SJCRH30 (cell line): Measurements from ENCODE around the gene KRT78. TPM values are rescaled to one million over a fixed set of nuclear protein-coding genes. Genes with fewer than 3 reads are reported as not detected.
"Not testable (repeated sequence)": the region's sequence is repeated elsewhere in the genome, so short reads cannot be mapped to it uniquely, and the experiment has no call there.

ENCODE experiments used
- DNase-seq, 2 experiments: peaks; one replicate each; pipeline ENCODE4 v3.0.0-alpha.2; 2015 to 2020
- H3K27ac ChIP-seq: fragments of 250-450 bp; sonication (Bioruptor Pico); 2 replicates; pipeline ENCODE4 v1.5.1; 2020; ENCODE audit warnings: mild to moderate bottlenecking, moderate library complexity
- H3K27me3 ChIP-seq: fragments of 250-450 bp; sonication (Bioruptor Pico); 2 replicates; pipeline ENCODE4 v1.5.1; 2020; ENCODE audit warnings: mild to moderate bottlenecking, moderate library complexity
- H3K36me3 ChIP-seq: fragments of 250-450 bp; sonication (Bioruptor Pico); 2 replicates; pipeline ENCODE4 v1.5.1; 2020; ENCODE audit warnings: mild to moderate bottlenecking, moderate library complexity
- H3K4me1 ChIP-seq: fragments of 250-450 bp; sonication (Bioruptor Pico); 2 replicates; pipeline ENCODE4 v1.5.1; 2020; ENCODE audit warnings: mild to moderate bottlenecking, moderate library complexity
- H3K4me3 ChIP-seq: fragments of 250-450 bp; sonication (Bioruptor Pico); 2 replicates; pipeline ENCODE4 v1.5.1; 2020; ENCODE audit warnings: mild to moderate bottlenecking, moderate library complexity
- H3K9me3 ChIP-seq: fragments of 250-450 bp; sonication (Bioruptor Pico); replicated peaks from 2 replicates; pipeline ENCODE4 v1.5.1; 2020; ENCODE audit warnings: mild to moderate bottlenecking, moderate library complexity
- total RNA-seq: library from RNA; depleted of rRNA; stranded (reverse); fragments of >200 nt; shearing (Covaris generic); gene quantifications from 2 replicates; pipeline ENCODE4 v1.2.3, GENCODE V29; 2014

The KRT78 gene
- total RNA-seq, 1 experiment from 2014 or later = not detected

DNA sequence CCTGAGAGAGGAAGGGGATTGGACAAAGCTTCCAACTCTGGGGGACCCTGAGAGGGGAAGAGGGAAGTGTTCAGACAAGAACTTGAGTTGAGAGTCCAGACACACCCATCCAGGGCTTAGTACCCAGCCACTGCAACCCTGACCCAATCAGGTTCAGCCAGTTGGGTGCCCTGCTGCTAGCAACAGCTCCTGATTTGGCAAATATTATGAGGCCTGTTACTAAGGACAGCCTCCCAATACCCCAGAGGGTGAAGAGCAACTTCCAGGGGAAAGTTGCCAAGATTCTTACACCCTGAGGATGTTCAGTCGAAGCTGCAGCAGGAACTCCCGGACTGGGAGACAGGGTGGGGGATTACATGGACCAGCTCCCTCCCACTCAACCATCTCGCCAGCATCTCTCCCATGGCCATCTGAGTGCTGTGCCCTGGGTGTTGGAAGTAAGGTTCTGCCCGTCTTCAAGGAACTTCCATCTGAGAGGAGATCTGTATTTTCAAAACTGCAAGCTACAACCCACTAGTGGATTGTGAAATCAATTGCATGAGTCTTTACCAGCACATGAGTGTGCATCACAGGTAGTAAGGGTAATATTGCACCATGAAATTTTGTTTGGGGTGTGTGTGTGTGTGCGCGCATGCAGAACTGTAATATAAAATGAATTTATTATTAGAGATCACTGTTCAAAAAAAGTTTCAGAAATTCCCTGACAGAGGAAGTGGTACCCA is 11.5 kb upstream of the KRT78 start:
- DNase-seq = no peak
- Histone ChIP-seq H3K4me1 (no peaks in the 10 kb centered on the region), H3K4me3 (no peak overlapping the region), H3K9me3 (no peaks in the 10 kb centered on the region), H3K36me3 (no peaks in the 10 kb centered on the region), H3K27me3 (no peaks in the 10 kb centered on the region), H3K27ac (no peak overlapping the region)

GRCh38 chr12:52857500-52857899 is 8.7 kb upstream of the KRT78 start:
- H3K36me3 ChIP-seq = no peaks in the 10 kb centered on the region
- H3K27me3 ChIP-seq = no peaks in the 10 kb centered on the region; the same call in 1 of the 2 replicates
- DNase-seq = no peak
- no peak overlapping the region for H3K27ac ChIP-seq
- H3K4me3 ChIP-seq = no peak overlapping the region
- no peaks in the 10 kb centered on the region for H3K9me3 ChIP-seq
- no peaks in the 10 kb centered on the region for H3K4me1 ChIP-seq

DNA sequence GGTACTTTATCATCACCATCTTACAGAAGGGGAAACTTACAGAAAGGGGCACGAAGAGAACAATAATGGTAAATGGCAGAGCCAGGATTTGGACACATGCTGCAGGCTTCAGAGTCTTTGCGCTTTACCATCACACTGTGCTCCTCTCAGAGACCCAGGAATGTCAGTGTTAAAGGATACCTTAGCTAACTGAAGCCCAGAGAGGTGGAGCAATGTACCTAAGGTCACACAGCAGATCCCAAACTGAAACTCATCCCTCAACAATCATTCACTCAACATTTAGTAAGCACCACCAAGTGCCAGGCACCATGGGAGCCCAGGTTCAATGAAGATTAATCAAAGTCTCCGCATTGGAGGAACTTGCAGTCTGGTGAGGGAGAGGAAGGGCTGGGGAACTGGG is 8.0 kb upstream of the KRT78 start:
- no peaks in the 10 kb centered on the region for H3K4me1 ChIP-seq
- H3K4me3 ChIP-seq = no peak overlapping the region
- H3K27me3 ChIP-seq = no peaks in the 10 kb centered on the region; the same call in 1 of the 2 replicates
- H3K36me3 ChIP-seq = no peaks in the 10 kb centered on the region
- no peak for DNase-seq
- H3K9me3 ChIP-seq = no peaks in the 10 kb centered on the region
- no peak overlapping the region for H3K27ac ChIP-seq

DNA sequence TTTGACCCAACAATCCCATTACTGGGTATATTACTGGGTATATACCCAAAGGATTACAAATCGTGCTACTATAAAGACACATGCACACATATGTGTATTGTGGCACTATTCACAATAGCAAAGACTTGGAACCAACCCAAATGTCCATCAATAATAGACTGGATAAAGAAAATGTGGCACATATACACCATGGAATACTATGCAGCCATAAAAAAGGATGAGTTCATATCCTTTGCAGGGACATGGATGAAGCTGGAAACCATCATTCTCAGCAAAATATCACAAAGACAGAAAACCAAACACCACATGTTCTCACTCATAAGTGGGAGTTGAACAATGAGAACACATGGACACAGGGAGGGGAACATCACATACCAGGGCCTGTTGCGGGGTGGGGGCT is 7.3 kb upstream of the KRT78 start:
- not testable (repeated sequence) for DNase-seq, H3K27ac ChIP-seq, H3K4me3 ChIP-seq, H3K9me3 ChIP-seq, H3K4me1 ChIP-seq, H3K36me3 ChIP-seq, H3K27me3 ChIP-seq

GRCh38 chr12:52851787-52852186 is 3.0 kb upstream of the KRT78 start:
- Histone ChIP-seq H3K27ac (no peak overlapping the region), H3K4me3 (no peak overlapping the region), H3K4me1 (no peaks in the 10 kb centered on the region), H3K27me3 (no peaks in the 10 kb centered on the region; the same call in 1 of the 2 replicates), H3K9me3 (no peaks in the 10 kb centered on the region), H3K36me3 (no peaks in the 10 kb centered on the region)
- DNase-seq = no peak

- H3K9me3 ChIP-seq = no peaks in the 10 kb centered on the region
- no peaks in the 10 kb centered on the region for H3K36me3 ChIP-seq
- DNase-seq = no peak
- no peaks in the 10 kb centered on the region for H3K4me1 ChIP-seq
- H3K27me3 ChIP-seq = no peaks in the 10 kb centered on the region; the same call in 1 of the 2 replicates
- H3K4me3 ChIP-seq = no peak overlapping the region
- H3K27ac ChIP-seq = no peak overlapping the region
Measured at GRCh38 chr12:52850681-52851080, 1.9 kb upstream of the KRT78 start.

- Histone ChIP-seq H3K9me3 (no peaks in the 10 kb centered on the region), H3K27me3 (no peaks in the 10 kb centered on the region; the same call in 1 of the 2 replicates), H3K4me3 (no peak overlapping the region), H3K27ac (no peak overlapping the region), H3K4me1 (no peaks in the 10 kb centered on the region), H3K36me3 (no peaks in the 10 kb centered on the region)
- no peak for DNase-seq
Measured at GRCh38 chr12:52849511-52849910, 717 bp upstream of the KRT78 start.

DNA sequence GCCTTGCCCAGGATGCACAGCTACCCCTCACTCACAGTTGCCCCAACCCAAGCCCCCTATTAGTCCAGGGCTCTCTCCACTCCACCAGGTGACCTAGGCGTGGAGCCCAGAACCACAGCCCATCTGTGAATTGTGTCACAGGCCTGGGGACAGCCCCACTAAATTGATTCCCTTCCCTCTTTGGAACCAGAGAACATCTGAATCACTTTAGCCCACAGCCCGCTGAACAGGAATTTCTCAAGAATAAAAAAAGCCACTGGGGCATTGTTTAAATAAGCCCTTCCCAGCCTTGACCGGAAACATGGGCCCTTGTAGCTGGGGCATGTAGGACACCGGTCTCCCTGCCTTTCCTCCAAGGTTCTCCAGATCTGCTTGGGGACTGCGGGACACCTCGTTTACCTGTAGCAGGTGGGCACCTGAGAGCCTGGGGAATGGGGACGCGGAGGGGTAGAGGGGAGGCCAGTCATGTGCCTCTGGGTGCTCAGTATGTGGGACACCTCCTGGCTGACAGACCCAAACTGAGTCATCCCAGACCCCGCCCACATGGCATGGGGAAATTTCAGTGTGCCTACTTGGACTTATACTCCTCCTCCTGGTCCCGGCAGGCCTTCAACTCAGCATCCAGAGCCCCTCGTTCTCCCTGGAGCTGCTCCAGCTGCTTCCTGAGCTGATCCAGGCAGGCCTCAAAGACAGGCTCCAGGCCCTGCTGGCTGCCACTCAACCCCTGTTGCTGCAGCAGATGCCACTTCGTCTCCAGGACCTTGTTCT is 1.3 kb downstream of the KRT78 start:
- Histone ChIP-seq H3K9me3 (no peaks in the 10 kb centered on the region), H3K27ac (no peak overlapping the region), H3K36me3 (no peaks in the 10 kb centered on the region), H3K4me3 (no peak overlapping the region), H3K27me3 (no peaks in the 10 kb centered on the region), H3K4me1 (no peaks in the 10 kb centered on the region)
- no peak for DNase-seq

DNA sequence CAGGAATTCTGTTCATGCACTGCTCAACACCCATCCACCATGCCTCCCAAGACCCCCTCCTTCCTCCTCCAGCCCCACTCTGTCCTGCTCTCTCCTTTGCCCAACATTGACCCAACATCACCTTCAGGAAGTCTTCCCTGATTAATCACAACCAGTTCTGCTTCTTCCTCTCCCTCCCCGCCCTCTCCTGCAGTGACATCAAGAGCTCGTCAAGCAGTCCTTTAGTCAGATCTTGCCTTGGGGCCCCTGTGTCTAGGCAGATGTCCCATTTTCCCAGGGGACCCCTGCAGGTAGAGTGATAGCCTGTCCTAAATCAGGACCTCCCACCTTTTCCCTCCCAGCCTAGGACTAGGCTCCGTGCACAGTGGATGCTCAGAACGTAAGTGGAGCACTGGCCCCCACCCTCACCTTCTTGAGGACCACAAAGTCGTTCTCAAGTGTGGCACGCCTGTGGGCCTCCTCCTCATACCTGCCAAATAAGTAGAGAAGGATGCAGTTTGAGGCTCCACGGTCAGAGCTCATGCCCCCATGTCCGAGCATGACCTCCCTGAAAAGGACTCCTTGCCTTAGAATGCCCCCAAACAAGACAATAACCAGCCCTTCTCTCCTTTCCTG is 2.3 kb downstream of the KRT78 start:
- no peaks in the 10 kb centered on the region for H3K9me3 ChIP-seq
- H3K27me3 ChIP-seq = no peaks in the 10 kb centered on the region
- DNase-seq = no peak
- no peak overlapping the region for H3K27ac ChIP-seq
- H3K4me1 ChIP-seq = no peaks in the 10 kb centered on the region
- no peak overlapping the region for H3K4me3 ChIP-seq
- no peaks in the 10 kb centered on the region for H3K36me3 ChIP-seq

DNA sequence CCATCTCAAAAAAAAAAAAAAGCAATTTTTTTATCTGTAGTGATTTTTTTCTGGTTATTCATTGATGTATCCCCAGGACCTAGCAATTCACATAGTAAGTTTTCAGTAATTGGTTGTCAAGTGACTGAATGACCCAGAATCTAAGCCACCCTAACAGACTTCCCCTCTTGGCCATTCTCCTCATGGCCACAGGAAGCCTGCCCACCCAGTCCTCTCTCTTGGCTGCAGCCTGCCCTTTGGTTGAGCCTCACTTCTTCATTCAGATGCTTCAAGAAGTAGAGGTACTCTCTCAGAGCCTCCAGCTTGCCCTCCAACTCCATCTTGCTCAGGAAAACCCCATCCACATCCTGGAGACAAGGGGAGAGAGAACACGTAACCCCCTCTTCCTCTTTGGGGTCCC is 2.8 kb downstream of the KRT78 start:
- no peaks in the 10 kb centered on the region for H3K9me3 ChIP-seq
- H3K27me3 ChIP-seq = no peaks in the 10 kb centered on the region
- no peaks in the 10 kb centered on the region for H3K4me1 ChIP-seq
- DNase-seq = no peak
- H3K36me3 ChIP-seq = no peaks in the 10 kb centered on the region
- H3K4me3 ChIP-seq = no peak overlapping the region
- H3K27ac ChIP-seq = no peak overlapping the region

DNA sequence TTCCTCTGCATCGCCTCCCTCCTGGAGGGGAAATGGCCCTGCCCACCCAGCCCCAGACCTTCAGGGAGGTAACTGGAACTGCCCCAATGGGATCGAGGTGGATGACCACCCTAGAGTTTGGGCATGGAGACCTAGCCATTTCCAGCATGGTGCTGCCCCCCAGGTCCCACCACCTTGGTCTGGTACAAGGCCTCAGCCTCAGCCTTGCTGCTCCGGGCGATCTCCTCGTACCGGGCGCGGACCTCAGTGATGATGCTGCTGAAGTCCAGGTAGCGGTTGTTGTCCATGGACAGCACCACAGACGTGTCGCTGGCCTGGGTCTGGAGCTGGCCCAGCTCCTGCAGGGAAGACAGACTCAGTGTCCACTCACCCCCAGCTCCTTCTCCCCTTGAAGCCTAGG is 4.4 kb downstream of the KRT78 start:
- DNase-seq = no peak
- no peak overlapping the region for H3K27ac ChIP-seq
- H3K9me3 ChIP-seq = no peaks in the 10 kb centered on the region
- no peak overlapping the region for H3K4me3 ChIP-seq
- no peaks in the 10 kb centered on the region for H3K4me1 ChIP-seq
- no peaks in the 10 kb centered on the region for H3K27me3 ChIP-seq
- no peaks in the 10 kb centered on the region for H3K36me3 ChIP-seq

GRCh38 chr12:52839436-52840105 is 9.2 kb downstream of the KRT78 start:
- H3K4me1 ChIP-seq = no peaks in the 10 kb centered on the region
- no peaks in the 10 kb centered on the region; the same call in 1 of the 2 replicates for H3K27me3 ChIP-seq
- no peaks in the 10 kb centered on the region for H3K9me3 ChIP-seq
- no peak overlapping the region for H3K4me3 ChIP-seq
- H3K27ac ChIP-seq = no peak overlapping the region
- no peaks in the 10 kb centered on the region for H3K36me3 ChIP-seq
- DNase-seq = no peak

GRCh38 chr12:52838609-52839435 is 10.0 kb downstream of the KRT78 start:
- no peaks in the 10 kb centered on the region for H3K4me1 ChIP-seq
- H3K9me3 ChIP-seq = no peaks in the 10 kb centered on the region
- H3K36me3 ChIP-seq = no peaks in the 10 kb centered on the region
- no peak overlapping the region for H3K27ac ChIP-seq
- no peak overlapping the region for H3K4me3 ChIP-seq
- no peaks in the 10 kb centered on the region; the same call in 1 of the 2 replicates for H3K27me3 ChIP-seq
- DNase-seq = no peak
